Fibroblast of the aortic adventitia (primary cell): ENCODE results near the gene IGFN1. TPM values are rescaled to one million over a fixed set of nuclear protein-coding genes. Genes with fewer than 3 reads are reported as not detected.
"Not testable (repeated sequence)": the region's sequence is repeated elsewhere in the genome, so short reads cannot be mapped to it uniquely, and the experiment has no call there.

Experiments
- DNase-seq: peaks from one replicate; pipeline ENCODE4 v3.0.0-alpha.2; 2010; ENCODE audit warnings: low read depth
- H3K4me3 ChIP-seq: 2 replicates; pipeline ENCODE4 v1.5.1; 2011; ENCODE audit warnings: low read depth, mild to moderate bottlenecking, control low read depth, low read length, moderate library complexity
- total RNA-seq: library from RNA; depleted of rRNA; stranded (reverse); fragments of >200 nt; gene quantifications from 2 replicates; pipeline ENCODE4 v1.2.3, GENCODE V29; 2012; ENCODE audit warnings: low replicate concordance
- TF ChIP-seq, protein P1 (sequence below): IDR thresholded peaks from 2 replicates; pipeline ENCODE4 v1.5.1; 2011; ENCODE audit warnings: mild to moderate bottlenecking, low read length, control low read depth, inconsistent platforms; ENCODE audit not compliant: insufficient read depth

IGFN1 gene
- total RNA-seq, 1 donor: under 0.01 TPM

DNA sequence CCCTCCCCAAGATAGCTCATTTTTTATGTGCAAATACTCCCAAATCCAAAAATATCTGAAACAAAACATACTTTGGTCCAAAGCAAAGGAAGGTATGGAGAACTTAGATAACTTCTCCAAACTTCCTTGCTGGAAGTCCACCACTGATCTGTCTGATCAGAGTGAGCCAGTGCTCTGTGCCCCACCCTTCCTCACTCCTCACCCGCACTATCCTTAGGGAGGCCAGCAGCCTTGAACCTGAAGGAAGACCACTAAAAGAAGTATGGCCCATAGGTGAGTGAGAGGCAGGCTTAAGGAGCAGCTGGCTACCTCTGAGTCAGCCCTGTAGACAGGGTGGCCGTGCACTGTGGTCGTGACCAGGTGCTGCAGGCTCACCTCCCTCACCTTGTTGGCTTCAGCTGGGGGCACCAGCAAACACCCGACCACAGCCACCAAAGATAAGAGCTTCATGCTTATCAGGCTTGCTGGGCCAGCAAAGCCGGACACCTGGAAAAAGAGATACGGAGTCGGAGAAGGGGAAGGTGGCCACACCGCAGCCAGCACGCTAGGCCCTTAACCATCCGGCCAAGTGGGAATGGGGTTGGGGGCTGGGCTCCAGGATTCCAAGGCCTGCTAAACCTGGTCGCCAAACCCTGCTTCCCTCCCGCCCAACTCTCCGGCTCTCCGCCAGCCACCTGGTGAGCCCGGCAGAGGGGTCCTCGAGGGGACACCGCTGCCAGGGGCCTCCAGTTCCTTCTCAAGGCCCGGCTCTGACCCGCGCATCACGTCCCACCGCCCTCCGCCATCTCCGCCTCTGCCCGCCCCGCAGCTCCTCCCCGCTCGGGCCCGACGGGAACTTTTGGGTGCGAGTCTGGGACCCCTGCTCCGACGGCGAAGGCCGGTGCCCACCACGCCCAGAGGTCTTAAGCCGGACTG lies 36.9 kb upstream of the IGFN1 start:
- DNase-seq: no peak
- TF ChIP-seq, protein P1, sequence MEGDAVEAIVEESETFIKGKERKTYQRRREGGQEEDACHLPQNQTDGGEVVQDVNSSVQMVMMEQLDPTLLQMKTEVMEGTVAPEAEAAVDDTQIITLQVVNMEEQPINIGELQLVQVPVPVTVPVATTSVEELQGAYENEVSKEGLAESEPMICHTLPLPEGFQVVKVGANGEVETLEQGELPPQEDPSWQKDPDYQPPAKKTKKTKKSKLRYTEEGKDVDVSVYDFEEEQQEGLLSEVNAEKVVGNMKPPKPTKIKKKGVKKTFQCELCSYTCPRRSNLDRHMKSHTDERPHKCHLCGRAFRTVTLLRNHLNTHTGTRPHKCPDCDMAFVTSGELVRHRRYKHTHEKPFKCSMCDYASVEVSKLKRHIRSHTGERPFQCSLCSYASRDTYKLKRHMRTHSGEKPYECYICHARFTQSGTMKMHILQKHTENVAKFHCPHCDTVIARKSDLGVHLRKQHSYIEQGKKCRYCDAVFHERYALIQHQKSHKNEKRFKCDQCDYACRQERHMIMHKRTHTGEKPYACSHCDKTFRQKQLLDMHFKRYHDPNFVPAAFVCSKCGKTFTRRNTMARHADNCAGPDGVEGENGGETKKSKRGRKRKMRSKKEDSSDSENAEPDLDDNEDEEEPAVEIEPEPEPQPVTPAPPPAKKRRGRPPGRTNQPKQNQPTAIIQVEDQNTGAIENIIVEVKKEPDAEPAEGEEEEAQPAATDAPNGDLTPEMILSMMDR: no peak
- peak overlapping the region; percentile 85 for H3K4me3 ChIP-seq

DNA sequence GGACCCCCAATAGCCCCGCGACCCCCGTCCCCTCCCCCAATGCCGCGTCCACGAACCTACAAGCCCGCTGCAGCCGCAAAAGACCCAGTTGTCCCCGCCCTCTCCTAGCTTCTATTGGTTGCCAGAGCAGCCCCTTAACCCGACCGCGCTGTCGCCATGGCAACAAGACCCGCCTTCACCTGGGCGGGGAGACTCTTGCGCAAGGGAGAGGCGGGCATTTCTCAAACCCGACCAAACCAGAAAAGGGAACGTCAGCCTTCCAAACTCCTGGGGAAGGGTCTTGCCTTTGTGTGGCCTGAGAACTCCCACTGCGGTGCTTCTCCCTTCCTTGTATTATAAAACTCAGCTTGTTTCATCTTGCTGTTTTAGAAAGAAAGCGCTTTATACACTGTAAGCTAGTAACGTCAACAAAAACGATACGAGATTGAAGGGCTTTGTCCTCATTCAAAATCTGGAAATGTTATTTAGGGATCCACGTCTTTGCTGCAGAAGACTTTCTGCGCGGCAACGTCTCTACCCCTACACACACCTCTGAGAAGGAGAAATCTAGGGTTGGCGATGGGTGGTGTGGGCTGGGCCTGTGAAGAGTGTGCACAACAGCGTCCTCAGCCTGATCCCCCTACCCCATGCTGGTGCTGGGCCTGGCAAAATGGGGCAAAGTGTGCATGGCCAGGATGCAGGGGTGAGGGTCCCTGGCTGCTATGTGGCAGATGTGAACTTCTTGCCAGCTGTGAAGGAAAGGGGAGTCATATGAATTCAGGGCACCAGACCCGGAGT lies 36.0 kb upstream of the IGFN1 start, which contains the start of gene TMEM9:
TSS of gene TMEM9 (minus strand) at position 86 of the 777 bp plus-strand sequence. CDS start 551 bp downstream, outside the sequence.
- peak within 1 kb of the TSS; percentile 85 for H3K4me3 ChIP-seq
- peak; percentile 92 for DNase-seq
- TF ChIP-seq, protein P1: no peak

DNA sequence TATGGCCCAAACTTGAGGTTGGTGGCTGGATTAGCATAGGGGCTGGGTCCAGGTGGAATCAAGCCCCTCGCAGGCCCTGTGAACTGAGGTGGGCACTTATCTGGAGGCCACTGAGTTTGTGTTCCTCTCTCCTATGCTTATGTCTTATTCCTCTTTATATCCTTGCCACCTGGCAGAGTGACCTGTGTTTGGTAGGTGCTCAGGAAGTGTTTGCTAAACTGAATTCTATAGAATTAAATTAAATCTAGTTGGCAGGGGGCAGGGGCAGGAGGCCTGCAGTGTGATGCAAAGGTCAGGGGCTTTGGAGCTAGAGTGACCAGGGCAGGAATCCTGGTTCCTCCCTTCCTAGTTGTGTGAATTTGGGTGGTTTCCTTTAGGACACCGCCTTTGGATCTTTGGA lies 35.3 kb upstream of the IGFN1 start:
- DNase-seq: no peak
- TF ChIP-seq, protein P1: no peak
- H3K4me3 ChIP-seq: no peak overlapping the region

DNA sequence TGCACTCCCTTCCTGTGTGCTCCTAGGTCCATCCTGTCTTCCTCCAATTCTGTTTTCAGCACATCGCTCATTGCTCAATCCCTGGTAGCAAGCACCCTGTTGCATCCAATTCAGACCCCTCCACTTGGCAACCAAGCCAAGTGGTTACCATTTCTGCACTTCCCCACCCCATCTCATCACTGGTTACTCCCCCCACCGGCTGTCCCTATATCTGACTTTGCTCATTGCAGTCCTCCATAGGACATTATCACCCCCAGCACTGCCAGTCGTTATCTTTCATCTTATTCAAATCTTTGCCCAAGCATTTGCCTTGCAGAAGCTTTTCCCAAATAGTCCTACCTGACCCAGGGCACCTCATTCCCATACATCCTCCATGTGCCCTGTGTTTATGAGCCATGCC lies 34.3 kb upstream of the IGFN1 start:
- DNase-seq: no peak
- TF ChIP-seq, protein P1: no peak
- H3K4me3 ChIP-seq: no peak overlapping the region

DNA sequence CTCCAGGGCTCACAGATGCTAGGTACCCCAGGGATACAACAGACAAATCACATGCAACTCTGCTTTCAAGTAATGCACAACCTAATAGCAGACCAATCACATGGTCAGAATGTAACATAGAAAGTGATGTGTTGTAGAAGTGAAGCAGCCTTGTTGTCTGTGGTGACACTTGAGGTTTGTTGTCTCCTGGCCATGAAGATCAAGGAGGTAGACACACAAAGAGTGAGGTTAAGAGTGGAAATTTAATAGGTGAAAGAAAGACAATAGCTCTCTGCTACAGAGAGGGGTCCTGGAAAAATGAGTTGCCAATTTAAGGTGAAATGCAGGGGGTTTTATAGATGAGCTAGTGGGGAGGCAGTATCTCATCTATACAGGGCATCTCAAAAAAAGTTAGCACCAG lies 33.8 kb upstream of the IGFN1 start:
- TF ChIP-seq, protein P1: no peak

DNA sequence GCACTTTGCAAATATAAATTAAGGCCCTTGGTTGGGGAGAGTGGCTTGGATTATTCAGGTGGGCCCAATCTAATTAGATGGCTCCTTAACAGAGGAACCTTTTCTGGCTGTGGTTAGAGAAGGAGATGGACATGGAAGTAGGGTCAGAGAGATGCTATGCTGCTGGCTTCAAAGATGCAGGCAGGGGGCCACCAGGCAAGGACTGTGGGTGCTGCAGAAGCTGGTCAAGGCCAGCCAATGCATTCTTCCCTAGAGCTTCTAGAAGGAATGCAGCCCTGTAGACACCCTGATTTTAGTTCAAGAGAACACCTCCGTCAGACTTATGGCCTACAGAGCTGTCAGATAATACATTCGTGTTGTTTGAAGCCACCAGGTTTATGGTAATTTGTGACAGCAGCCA lies 32.7 kb upstream of the IGFN1 start:
- no peak overlapping the region for H3K4me3 ChIP-seq
- TF ChIP-seq, protein P1: no peak
- no peak for DNase-seq

More for the DNA sequence above, 33.8 kb upstream of the IGFN1 start:
- DNase-seq: no peak
- H3K4me3 ChIP-seq: no peak overlapping the region

DNA sequence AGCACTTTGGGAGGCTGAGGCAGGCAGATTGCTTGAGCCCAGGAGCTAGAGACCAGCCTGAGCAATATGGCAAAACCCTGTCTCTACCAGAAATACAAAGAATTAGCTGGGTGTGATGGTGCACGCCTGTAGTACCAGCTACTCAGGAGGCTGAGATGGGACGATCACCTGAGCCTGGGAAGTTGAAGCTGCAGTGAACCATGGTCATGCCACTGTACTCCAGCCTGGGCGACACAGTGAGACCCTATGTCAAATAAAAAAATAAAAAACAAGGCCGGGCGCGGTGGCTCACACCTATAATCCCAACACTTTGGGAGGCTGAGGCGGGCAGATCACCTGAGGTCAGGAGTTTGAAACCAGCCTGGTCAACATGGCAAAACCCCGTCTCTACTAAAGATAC lies 27.6 kb upstream of the IGFN1 start:
- DNase-seq, H3K4me3 ChIP-seq: not testable (repeated sequence)
